Activated gamma-delta T cell (primary cell): ENCODE results near the gene SRPX.

Source experiments
- DNase-seq: peaks from one replicate; lab custom pipeline; 2025; lab: John Stamatoyannopoulos, UW

SRPX gene

GRCh38 chrX:38138900-38139299 lies 81.8 kb downstream of the SRPX start:
- no peak for DNase-seq

- no peak for DNase-seq
Observed at GRCh38 chrX:38138157-38138891, 82.3 kb downstream of the SRPX start.

DNA sequence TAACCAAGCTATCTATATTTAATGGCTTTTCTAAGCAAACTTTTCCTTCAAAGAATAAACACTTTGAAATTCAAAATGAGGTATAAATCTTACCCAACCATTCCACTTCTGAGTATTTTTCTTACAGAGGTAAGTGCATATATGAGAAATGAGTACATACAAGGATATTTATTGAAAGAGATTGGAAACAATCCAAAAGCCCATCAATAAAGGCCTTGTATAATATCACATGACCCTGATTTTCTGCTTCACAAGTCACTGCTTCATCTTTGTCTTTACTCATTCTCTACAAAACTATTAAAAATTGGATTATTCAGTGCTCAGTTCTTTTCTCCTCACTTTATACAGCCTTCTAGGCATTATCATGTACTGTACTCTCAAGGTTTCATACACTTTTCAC lies 91.3 kb downstream of the SRPX start:
- no peak for DNase-seq

DNA sequence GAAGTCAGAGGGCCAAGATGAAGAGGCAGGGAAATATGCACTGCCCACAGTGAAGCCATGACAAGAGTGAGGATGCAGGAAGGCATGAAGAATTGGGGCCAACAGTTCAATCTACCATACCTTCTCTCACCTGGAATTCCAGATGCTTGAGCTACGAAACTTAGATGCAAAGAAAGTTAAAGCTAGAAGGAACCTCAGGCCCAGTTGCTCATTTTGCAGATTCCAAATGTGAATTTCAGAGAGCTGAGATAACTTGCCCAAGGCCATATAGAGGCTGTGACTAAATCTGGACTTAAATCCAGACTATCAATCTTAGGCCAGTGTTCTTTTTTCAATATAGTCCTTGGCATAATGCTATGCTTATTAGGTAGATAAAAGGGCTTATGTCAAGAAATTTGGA lies 92.7 kb downstream of the SRPX start:
- no peak for DNase-seq

- DNase-seq, result no peak
Observed at GRCh38 chrX:38126179-38126578, 94.5 kb downstream of the SRPX start.

- DNase-seq, result no peak
Observed at GRCh38 chrX:38124000-38124399, 96.7 kb downstream of the SRPX start.

- DNase-seq, result no peak
Observed at GRCh38 chrX:38117485-38117884, 103.2 kb downstream of the SRPX start.

DNA sequence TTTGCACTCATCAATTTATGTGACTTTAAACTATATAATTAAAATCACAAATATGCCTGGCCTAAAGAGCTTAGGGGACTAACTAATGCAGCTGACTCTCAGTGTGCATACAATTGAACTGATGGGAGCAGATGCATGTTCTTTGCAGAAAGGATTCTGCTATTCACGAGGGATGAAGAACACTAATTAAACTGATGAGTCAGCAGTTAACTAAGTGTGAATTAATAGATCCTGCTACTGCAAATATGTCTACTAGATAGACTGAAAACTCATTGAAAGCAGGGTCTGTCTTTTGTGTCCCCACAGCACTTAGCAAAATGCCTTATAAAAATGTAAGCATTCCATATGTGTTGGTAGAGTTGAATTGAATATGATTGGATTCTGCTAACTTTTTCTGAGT lies 104.0 kb downstream of the SRPX start:
- DNase-seq, result no peak

GRCh38 chrX:38112566-38112965 lies 108.1 kb downstream of the SRPX start:
- no peak for DNase-seq

- no peak for DNase-seq
Observed at GRCh38 chrX:38111196-38111595, 109.5 kb downstream of the SRPX start.

GRCh38 chrX:38110231-38110630 lies 110.4 kb downstream of the SRPX start:
- no peak for DNase-seq

DNA sequence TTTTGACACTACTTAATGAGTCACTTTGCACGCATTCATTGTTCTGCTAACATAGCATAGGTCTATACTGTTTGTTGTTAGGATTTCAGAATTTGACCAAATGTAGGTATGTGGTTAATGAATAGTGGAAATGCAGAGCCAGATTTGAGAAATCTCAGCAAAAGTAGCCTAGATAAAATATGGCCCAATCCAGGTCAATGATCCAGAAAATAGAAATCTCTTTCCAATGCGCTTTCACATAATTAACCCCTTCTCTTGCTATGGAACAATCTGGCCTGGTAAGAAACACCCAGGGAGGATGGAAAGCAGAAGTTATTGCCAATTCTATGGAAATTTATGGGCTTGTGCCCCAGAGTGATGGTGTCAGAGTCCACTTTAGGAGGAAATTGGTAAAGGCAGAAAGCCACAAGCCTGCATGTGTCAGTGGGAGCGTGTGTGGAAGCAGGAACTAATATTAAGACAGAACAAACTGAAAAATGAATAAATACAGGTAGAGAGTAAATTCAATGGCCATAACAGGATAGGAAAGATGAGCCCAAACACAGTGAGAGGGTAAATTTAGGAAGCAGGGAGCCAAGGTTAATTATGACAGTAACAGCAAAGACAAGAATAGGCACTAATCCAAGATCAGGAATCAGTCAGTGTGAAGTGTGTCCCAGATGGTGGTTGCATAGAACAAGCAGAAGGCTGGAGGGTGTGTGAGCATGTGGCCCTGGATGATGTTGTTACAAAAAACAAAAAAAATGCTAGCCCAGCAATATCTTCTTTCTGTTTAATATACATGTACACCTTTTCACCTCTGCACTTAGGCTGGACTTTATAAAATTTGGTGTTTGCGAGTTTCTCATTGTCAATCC lies 111.4 kb downstream of the SRPX start:
- DNase-seq, result no peak

GRCh38 chrX:38108364-38108763 lies 112.3 kb downstream of the SRPX start:
- DNase-seq, result no peak

DNA sequence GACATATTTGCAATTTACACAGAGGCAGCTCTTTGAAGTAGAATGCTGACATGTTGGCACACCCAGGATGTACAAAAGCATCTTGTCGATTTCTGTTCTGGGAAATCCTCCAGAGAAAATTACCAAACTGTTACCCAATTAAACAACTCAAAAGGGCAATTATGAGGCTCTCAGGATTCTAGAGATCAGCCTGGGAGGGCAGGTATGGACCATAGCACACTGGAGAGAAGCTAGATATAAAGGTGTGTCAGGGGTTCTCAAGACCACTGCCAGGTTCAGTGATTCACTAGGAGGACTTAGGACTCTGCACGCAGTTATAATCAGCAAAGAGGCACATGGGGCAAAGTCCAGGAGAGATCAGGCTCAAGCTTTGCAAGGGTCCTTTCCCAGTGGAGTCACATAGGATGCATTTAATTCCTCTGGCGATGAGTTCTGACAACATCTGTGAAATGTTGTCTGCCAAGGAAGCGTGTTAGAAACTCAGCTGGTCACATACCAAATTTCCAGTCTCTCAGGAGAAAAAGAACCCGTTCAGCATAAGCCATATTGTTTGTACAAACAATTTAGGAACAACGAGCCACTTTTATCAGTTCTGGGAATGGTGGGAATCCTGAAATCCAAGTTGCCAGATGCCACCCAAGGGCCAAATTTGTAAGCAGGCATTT lies 113.5 kb downstream of the SRPX start:
- no peak for DNase-seq

DNA sequence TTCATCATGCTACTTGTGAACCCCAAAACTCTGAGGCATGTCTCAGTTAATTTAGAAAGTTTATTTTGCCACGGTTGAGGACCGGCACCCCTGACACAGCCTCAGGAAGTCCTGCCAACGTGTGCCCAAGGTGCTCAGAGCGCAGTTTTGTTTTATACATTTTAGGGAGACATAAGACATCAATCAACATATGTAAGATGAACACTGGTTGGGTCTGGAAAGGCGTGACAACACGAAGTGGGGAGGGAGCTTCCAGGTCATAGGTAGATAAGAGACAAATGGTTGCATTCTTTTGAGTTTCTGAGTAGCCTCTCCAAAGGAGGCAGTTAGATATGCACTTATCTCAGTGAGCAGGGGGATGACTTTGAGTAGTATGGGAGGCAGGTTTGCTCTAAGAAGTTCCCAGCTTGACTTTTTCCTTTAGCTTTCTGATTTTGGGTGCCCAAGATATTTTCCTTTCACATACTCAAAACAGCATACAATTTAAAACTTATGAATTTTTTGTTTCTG lies 115.4 kb downstream of the SRPX start:
- no peak for DNase-seq

- no peak for DNase-seq
Observed at GRCh38 chrX:38103857-38104812, 116.5 kb downstream of the SRPX start.

DNA sequence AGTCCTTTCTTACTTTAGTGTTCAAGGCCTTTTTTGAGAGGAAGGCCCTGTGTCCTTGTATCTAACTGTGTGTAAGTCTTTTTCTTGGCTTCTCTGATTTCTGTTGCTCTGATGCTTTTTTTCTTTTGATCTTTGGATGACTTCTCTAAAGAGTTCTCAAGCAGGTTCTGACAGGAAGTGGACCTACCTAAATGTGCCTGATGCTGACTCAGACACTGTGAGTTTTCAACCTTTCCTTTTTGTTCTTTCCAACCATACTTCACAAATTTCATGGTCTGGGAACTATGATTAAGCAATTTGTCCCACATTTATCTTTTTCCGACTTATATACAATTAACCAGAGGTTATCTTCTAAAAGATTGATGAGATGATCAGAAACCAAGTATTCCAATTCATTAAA lies 117.8 kb downstream of the SRPX start:
- no peak for DNase-seq

GRCh38 chrX:38102240-38102639 lies 118.4 kb downstream of the SRPX start:
- DNase-seq, result no peak

DNA sequence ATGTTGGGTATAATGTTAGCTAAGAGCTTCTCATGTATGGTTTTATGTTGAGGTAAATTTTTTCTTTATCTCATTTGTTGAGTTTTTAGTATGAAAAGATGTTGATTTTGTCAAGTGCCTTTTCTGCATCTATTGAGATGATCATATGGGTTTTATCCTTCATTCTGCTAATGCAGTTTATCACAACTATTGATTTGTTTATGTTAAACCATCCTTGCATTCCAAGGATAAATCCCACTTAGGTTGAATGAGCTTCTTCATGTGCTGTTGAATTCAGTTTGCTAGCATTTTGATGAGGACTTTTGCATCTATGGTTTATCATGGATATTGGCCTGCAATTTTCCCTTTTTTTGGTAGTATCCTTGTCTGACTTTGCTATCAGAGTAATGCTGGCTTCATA lies 121.0 kb downstream of the SRPX start:
- DNase-seq, result no peak
